Loucy (cell line): ENCODE measurements around the gene UBQLN2.
"Not testable (repeated sequence)": the region's sequence is repeated elsewhere in the genome, so short reads cannot be mapped to it uniquely, and the experiment has no call there.

Experiments
- EZH2phosphoT487 ChIP-seq: fragments of 200-600 bp; IDR thresholded peaks from 2 replicates; pipeline ENCODE4 v1.6.1; 2018; ENCODE audit warnings: antibody characterized with exemption, mild to moderate bottlenecking, moderate library complexity, borderline replicate concordance
- TF ChIP-seq, protein P1 (sequence below): fragments of 200-600 bp; sonication (generic); conservative IDR thresholded peaks from 2 replicates; pipeline ENCODE4 v1.5.1; 2014; ENCODE audit warnings: mild to moderate bottlenecking, antibody characterized with exemption, low read length

- TF ChIP-seq, protein P1, sequence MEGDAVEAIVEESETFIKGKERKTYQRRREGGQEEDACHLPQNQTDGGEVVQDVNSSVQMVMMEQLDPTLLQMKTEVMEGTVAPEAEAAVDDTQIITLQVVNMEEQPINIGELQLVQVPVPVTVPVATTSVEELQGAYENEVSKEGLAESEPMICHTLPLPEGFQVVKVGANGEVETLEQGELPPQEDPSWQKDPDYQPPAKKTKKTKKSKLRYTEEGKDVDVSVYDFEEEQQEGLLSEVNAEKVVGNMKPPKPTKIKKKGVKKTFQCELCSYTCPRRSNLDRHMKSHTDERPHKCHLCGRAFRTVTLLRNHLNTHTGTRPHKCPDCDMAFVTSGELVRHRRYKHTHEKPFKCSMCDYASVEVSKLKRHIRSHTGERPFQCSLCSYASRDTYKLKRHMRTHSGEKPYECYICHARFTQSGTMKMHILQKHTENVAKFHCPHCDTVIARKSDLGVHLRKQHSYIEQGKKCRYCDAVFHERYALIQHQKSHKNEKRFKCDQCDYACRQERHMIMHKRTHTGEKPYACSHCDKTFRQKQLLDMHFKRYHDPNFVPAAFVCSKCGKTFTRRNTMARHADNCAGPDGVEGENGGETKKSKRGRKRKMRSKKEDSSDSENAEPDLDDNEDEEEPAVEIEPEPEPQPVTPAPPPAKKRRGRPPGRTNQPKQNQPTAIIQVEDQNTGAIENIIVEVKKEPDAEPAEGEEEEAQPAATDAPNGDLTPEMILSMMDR = not testable (repeated sequence)
- TF ChIP-seq EZH2phosphoT487 = not testable (repeated sequence)
Measured at GRCh38 chrX:56591830-56592229, 28.4 kb downstream of the UBQLN2 start.
